HG03520 (cell line): ENCODE results near the gene SEMA4D.

Experiments
- ATAC-seq: cut with Tn5 transposase; IDR thresholded peaks from one replicate; pipeline ENCODE4 v1.9.1; 2021; ENCODE audit warnings: mild to moderate bottlenecking, moderate library complexity; ENCODE audit not compliant: unreplicated experiment

SEMA4D gene

GRCh38 chr9:89446961-89447310 is 51.0 kb downstream of the SEMA4D start:
- no peak for ATAC-seq

DNA sequence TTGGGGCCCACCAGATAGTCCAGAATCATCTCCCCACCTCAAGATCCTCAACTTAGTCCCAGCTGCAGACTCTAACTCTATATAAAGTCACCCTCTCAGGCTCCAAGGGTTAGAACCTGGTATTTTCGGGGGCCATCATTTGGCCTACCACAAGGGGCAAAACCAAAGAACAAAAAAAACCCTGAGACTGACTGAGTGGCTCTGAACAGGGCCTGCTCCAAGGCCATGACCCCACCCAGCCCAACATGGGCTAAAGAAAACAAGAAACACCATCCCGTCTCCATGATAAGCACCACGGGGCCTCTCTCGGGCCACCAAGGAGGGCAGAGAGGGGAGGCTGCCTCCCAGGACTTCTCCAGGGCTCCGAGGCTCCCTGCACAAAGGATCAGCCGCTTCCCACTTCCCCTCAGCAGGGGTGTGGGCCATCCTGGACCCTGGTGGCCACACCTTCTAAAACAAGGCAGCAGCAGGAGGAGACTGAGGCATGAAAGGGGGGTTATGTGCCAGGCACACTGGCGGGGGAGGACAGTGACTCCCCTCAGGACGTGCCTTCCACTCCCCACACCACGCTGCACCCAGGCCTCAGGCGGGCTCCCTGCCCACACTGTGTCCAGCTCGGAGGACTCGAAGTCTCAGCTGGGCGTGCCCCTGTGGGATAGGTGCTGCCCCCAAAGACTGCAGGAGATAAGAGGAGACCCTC is 51.5 kb downstream of the SEMA4D start:
- ATAC-seq = no peak

DNA sequence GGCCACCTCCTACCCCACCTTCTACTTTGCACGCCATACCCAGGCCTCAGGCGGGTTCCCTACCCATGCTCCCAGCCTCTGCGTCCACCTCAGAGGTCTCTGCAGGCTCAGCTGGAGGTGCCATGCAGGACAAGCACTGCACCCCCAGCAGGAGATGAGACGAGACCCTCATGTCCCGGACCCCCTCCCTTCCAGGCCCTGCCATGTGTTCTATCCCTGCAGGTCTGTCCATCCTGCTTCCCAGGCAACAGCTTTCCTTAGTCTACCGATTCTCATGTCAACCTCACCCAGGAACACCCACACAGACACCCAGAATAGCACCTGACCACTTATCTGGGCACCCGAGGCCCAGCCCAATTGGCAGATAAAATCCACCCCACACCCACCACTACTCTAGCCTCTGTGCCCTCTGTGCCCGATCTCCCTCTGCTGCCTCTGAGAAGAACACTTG is 52.1 kb downstream of the SEMA4D start:
- ATAC-seq = no peak

GRCh38 chr9:89444925-89445765 is 52.8 kb downstream of the SEMA4D start:
- no peak for ATAC-seq

- no peak for ATAC-seq
Measured at GRCh38 chr9:89444274-89444673, 53.6 kb downstream of the SEMA4D start.

DNA sequence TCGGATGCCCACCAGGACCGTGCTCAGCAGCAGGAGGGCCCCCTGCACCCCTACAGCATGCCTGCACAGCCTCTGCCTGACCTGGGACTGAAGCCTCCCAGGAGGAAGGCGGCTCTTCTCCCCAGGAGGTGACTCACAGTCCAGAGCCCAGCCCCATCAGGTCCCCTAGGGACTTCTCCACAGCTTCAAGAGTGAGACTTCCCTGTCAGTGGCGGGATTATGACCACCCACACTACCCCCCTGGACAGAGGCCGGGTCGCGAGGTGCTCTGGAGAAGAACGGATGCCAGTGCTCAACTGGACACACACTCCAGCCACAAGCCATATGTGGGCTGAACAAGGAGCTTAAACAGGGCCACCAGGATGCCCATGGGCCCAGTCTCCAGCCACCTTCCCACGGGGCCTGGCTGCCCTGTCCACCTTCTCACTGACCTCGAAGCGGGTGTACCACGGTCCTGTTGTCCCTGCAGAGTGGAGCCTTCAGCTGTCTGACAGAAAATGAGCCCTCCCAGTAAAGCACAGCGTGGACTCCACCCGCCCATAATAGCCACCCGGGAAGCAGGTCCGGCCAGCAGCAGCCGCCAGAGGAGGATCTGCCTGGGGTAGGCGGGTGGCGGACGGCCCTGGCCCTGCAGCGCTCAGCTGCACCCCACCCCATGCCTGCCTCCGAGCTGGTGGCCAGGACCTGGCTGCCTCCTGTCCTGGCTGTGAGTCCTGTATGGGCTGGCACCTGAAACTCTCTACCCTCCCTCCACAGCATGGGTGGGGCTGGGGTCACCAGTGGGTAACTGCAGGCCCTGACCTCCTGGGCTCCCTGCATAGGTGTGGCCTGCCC is 54.7 kb downstream of the SEMA4D start:
- ATAC-seq = peak; percentile 15

- peak; percentile 38 for ATAC-seq
Measured at GRCh38 chr9:89442501-89442978, 55.4 kb downstream of the SEMA4D start.

DNA sequence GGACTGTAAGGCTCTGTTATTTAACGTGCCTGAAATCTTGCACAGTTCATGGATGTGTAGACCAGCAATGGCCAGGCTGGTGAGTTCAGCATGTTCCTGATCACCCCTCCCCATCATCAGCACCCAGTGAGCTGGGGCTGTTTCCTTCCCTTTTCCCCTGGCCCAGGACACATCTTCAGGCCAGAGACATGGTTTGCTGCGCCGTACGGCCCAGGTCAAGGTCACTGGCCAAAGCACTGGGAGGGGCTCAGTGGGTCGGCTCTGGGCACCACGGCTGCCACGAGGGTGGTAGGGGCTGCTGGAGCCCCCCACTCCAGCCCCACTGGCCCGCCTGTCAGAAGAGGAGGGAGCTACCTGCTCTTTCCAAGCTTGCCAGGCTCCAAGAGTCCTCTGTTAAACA is 55.9 kb downstream of the SEMA4D start:
- no peak for ATAC-seq

GRCh38 chr9:89441655-89441970 is 56.3 kb downstream of the SEMA4D start:
- ATAC-seq = no peak

GRCh38 chr9:89440951-89441654 is 56.8 kb downstream of the SEMA4D start:
- no peak for ATAC-seq

GRCh38 chr9:89440548-89440947 is 57.4 kb downstream of the SEMA4D start:
- no peak for ATAC-seq

GRCh38 chr9:89440046-89440445 is 57.9 kb downstream of the SEMA4D start:
- no peak for ATAC-seq

GRCh38 chr9:89439571-89439970 is 58.3 kb downstream of the SEMA4D start:
- ATAC-seq = no peak

GRCh38 chr9:89438194-89438593 is 59.7 kb downstream of the SEMA4D start:
- ATAC-seq = no peak

GRCh38 chr9:89437772-89438171 is 60.1 kb downstream of the SEMA4D start:
- ATAC-seq = no peak

GRCh38 chr9:89436963-89437625 is 60.8 kb downstream of the SEMA4D start:
- ATAC-seq = peak; percentile 41

DNA sequence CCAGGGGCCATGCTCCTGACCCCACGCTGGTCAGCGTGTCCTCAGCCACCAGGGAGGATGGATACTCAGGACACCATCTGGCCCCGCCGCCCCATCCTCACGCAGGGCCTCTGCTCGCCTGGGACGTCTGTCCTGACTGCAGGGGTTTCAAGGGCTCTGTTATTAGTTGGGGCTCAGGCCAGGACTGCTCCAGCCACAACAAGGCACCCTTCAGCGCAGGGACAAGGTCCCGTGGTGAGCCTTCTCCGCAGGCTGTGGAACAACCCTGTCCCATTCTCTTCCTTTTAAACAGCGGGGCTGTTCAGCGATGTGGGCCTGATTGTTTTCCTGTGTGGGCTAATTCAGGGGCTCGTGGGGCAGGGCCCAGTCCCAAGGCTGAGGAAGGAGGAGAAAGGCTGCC is 61.6 kb downstream of the SEMA4D start:
- no peak for ATAC-seq

DNA sequence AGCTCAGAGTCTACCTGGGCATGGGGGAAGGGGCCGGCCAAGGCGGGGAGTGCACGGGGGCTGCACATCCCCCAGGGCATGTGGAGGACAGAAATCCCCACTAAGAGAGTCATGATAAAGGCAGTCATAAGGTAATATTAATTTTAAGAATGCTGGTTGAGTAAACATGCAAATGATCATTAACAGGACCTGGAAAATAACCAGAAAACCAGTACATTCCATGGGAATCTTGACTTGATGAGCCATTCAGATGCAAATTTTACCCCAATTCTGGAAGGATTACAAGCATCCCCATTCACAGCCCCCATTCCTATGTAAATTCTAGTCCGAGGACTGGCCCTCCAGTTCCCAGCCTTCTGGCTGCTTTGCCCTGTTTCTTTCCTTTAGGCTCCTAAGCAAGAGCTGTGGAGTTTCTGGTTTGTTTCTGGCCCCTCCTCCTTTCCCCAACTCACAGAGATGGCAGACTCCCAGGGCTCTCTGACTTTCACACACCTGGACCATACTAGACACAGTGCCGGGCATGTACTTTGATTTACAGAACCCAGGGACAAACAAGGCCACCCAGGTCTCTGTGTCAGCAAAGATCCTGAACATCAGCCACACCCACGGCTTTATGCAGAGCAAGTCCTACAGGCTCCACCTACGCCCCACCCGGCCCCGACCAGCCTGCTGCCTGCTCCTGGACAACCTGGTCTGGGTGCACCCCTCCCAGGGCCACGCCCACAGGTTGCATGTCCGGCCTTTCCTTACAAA is 62.7 kb downstream of the SEMA4D start:
- no peak for ATAC-seq

- no peak for ATAC-seq
Measured at GRCh38 chr9:89434636-89435035, 63.3 kb downstream of the SEMA4D start.

DNA sequence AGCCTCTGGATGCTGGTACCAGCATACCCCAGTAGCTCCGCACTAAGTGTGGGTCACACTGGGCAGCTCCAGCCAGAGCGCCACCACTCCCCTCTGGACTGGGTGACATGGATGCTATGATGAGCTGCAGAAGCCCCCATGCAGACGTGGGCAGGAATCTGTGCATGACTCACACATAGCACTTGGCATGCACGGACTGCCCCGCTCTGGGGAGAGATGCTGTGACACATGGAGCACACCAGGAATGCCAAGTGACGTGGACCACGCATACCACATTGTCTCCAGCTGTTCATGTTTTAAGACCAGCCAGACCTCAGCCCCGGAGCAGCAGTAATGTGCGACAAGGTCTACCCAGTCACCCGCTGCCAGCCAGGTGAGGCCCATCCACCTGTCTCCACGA is 64.1 kb downstream of the SEMA4D start:
- no peak for ATAC-seq
